Neuronal stem cell (in vitro differentiated cells): ENCODE results near the gene CCDC198.

Experiments used
- DNase-seq: peaks from one replicate; pipeline ENCODE4 v3.0.0-alpha.2; 2013; ENCODE audit warnings: low spot score
- H2AFZ ChIP-seq: one replicate; pipeline ENCODE4 v1.6.1; 2013; ENCODE audit warnings: mild to moderate bottlenecking, low read length, inconsistent platforms
- H2AK5ac ChIP-seq: 2 replicates; pipeline ENCODE4 v1.6.1; 2013; ENCODE audit warnings: low read depth, mild to moderate bottlenecking, inconsistent platforms, low read length, moderate library complexity, mixed read lengths
- H2BK120ac ChIP-seq: 2 replicates; pipeline ENCODE4 v1.6.1; 2013; ENCODE audit warnings: low read depth, mild to moderate bottlenecking, inconsistent platforms, low read length, moderate library complexity, mixed read lengths
- H2BK12ac ChIP-seq: one replicate; pipeline ENCODE4 v1.6.1; 2013; ENCODE audit warnings: low read length, inconsistent platforms
- H2BK15ac ChIP-seq: 2 replicates; pipeline ENCODE4 v1.6.1; 2013; ENCODE audit warnings: mild to moderate bottlenecking, low read length, inconsistent platforms, mixed read lengths
- H2BK5ac ChIP-seq: one replicate; pipeline ENCODE4 v1.6.1; 2013; ENCODE audit warnings: inconsistent platforms, mild to moderate bottlenecking, low read length, moderate library complexity
- H3K14ac ChIP-seq: one replicate; pipeline ENCODE4 v1.6.1; 2013; ENCODE audit warnings: low read length, inconsistent platforms
- H3K18ac ChIP-seq: 2 replicates; pipeline ENCODE4 v1.6.1; 2013; ENCODE audit warnings: low read length, inconsistent platforms
- H3K23ac ChIP-seq: 2 replicates; pipeline ENCODE4 v1.6.1; 2013; ENCODE audit warnings: low read depth, mild to moderate bottlenecking, mixed read lengths, low read length, inconsistent platforms; ENCODE audit not compliant: poor library complexity
- H3K27ac ChIP-seq: replicated peaks from 3 replicates; pipeline ENCODE4 v1.5.1; 2013; ENCODE audit warnings: low read length, inconsistent platforms
- H3K27me3 ChIP-seq, 3 experiments: 2 replicates each; pipeline ENCODE4 v1.6.1; 2013; ENCODE audit warnings: low read length in 3 of 3, mild to moderate bottlenecking in 2 of 3, inconsistent platforms in 1 of 3, low read depth in 1 of 3, mixed read lengths in 1 of 3, moderate library complexity in 1 of 3; ENCODE audit not compliant: control insufficient read depth in 3 of 3, insufficient read depth in 3 of 3
- H3K36me3 ChIP-seq, 2 donors: replicated peaks in 1 of 2; 2 replicates each; pipeline ENCODE4 v1.6.1; 2013; ENCODE audit warnings: low read length in 2 of 2; ENCODE audit not compliant: control insufficient read depth in 2 of 2, insufficient read depth in 2 of 2
- H3K4ac ChIP-seq: 2 replicates; pipeline ENCODE4 v1.6.1; 2013; ENCODE audit warnings: inconsistent platforms, mild to moderate bottlenecking, low read length, moderate library complexity
- H3K4me1 ChIP-seq, 2 donors: 1 replicate in 1 of 2; 2 replicates in 1 of 2; pipeline ENCODE4 v1.6.1; 2013; ENCODE audit warnings: low read length in 2 of 2, low read depth in 1 of 2; ENCODE audit not compliant: control insufficient read depth in 2 of 2, insufficient read depth in 1 of 2
- H3K4me2 ChIP-seq: one replicate; pipeline ENCODE4 v1.6.1; 2013; ENCODE audit warnings: mild to moderate bottlenecking, low read length, inconsistent platforms; ENCODE audit not compliant: insufficient read depth, poor library complexity, severe bottlenecking
- H3K4me3 ChIP-seq, 2 donors: 2 replicates each; pipeline ENCODE4 v1.5.1; 2013; ENCODE audit warnings: low read length in 2 of 2, mild to moderate bottlenecking in 2 of 2, inconsistent platforms in 1 of 2, moderate library complexity in 1 of 2
- H3K79me1 ChIP-seq: one replicate; pipeline ENCODE4 v1.6.1; 2013; ENCODE audit warnings: low read depth, mild to moderate bottlenecking, inconsistent platforms, low read length, moderate library complexity
- H3K9ac ChIP-seq: one replicate; pipeline ENCODE4 v1.6.1; 2013; ENCODE audit warnings: mild to moderate bottlenecking, low read depth, low read length, inconsistent platforms; ENCODE audit not compliant: poor library complexity
- H3K9me3 ChIP-seq, 2 donors: replicated peaks in 1 of 2; 2 replicates each; pipeline versions ENCODE3 to v1.6.1; 2013; ENCODE audit warnings: low read length in 2 of 2, mild to moderate bottlenecking in 2 of 2, inconsistent platforms in 1 of 2, low read depth in 1 of 2, mixed read lengths in 1 of 2, moderate library complexity in 1 of 2; ENCODE audit not compliant: control insufficient read depth in 2 of 2, insufficient read depth in 1 of 2
- H4K8ac ChIP-seq: one replicate; pipeline ENCODE4 v1.6.1; 2013; ENCODE audit warnings: low read depth, mild to moderate bottlenecking, inconsistent platforms, low read length, moderate library complexity
- H4K91ac ChIP-seq: one replicate; pipeline ENCODE4 v1.6.1; 2013; ENCODE audit warnings: low read length, low read depth, mild to moderate bottlenecking, inconsistent platforms; ENCODE audit not compliant: poor library complexity
- WGBS, 2 donors: extraction: QIAGEN DNeasy Blood & Tissue Kit; methylation state at CpG; one replicate each; pipeline ENCODE4 v1.1.7; 2013; ENCODE audit warnings: missing lambda C conversion rate in 2 of 2, mixed read lengths in 1 of 2; ENCODE audit not compliant: insufficient read length in 2 of 2, insufficient replicate concordance in 1 of 2; ENCODE audit errors: extremely low coverage in 2 of 2; 5-methylcytosine and 5-hydroxymethylcytosine counted together

The CCDC198 gene

DNA sequence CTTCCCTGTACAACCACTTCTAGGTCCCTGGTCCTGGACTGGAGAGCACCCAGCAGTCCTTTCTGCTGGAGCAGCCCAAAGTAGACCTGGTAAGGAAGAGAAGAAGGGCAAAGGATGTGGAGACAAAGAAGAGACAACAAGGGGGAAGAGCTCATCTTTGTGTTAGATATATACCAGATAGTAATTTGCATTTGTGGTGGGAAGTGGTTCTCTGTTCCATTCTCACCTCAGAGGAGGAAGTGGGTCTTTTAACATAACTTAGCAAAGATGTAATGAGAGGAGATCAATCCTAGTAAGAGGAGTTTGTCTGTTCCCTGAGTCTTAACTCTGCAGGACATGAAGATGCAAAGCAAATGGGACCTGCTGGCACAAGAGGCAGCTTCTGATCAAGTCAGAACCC lies 8.0 kb downstream of the CCDC198 start:
- H3K79me1 ChIP-seq = no peaks in the 10 kb centered on the region
- no peak overlapping the region for H3K23ac ChIP-seq
- no peak overlapping the region for H4K8ac ChIP-seq
- H2BK15ac ChIP-seq = no peak overlapping the region
- H3K27me3 ChIP-seq = peaks cover 0 to 2% (median 0%) of the 10 kb centered on the region in 3 experiments
- no peak overlapping the region for H3K4ac ChIP-seq
- no peak overlapping the region for H3K18ac ChIP-seq
- no peak overlapping the region for H3K27ac ChIP-seq
- no peak overlapping the region for H4K91ac ChIP-seq
- no peak overlapping the region for H2BK120ac ChIP-seq
- no peak for DNase-seq
- H3K9ac ChIP-seq = no peak overlapping the region
- peaks cover 0 to 1% of the 10 kb centered on the region in 2 donors for H3K4me1 ChIP-seq
- H2AFZ ChIP-seq = no peak overlapping the region
- H2AK5ac ChIP-seq = no peak overlapping the region
- H2BK5ac ChIP-seq = no peak overlapping the region
- H3K36me3 ChIP-seq = no peaks in the 10 kb centered on the region
- no peak overlapping the region for H3K4me3 ChIP-seq
- H3K4me2 ChIP-seq = no peak overlapping the region
- no peak overlapping the region for H3K14ac ChIP-seq
- H3K9me3 ChIP-seq = no peaks in the 10 kb centered on the region
- no peak overlapping the region for H2BK12ac ChIP-seq

DNA sequence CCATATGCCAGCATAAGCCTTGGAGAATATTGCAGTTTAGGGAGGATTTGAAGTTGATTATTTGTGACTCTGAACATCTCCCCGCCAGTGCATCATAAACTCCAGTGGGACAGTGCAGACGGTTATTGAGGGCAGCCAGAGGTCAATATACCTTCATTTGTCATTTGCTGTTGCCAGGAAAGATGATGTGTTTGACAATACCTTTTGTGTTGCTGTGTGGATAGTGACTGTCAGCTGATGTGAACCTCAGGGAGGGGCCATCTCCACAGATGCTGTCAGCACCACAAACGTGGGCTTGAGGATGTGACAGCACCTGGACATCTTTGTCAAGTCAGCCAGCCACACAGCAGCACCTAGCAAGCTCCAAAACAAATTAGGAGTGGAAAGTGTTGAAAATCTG lies 11.5 kb downstream of the CCDC198 start:
- Histone ChIP-seq H3K4me3 (no peak overlapping the region), H2BK12ac (no peak overlapping the region), H3K27me3 (peaks cover 0 to 2% (median 0%) of the 10 kb centered on the region in 3 experiments), H2BK15ac (no peak overlapping the region), H3K9me3 (no peaks in the 10 kb centered on the region), H3K4ac (no peak overlapping the region), H2BK5ac (no peak overlapping the region), H4K91ac (no peak overlapping the region), H3K23ac (no peak overlapping the region), H3K18ac (no peak overlapping the region), H2AK5ac (no peak overlapping the region), H4K8ac (no peak overlapping the region), H3K79me1 (no peaks in the 10 kb centered on the region), H3K9ac (peak overlapping the region; percentile 5), H2AFZ (no peak overlapping the region), H3K4me2 (no peak overlapping the region), H2BK120ac (no peak overlapping the region), H3K36me3 (no peaks in the 10 kb centered on the region), H3K4me1 (peaks cover 0 to 1% of the 10 kb centered on the region in 2 donors), H3K14ac (no peak overlapping the region), H3K27ac (no peak overlapping the region)
- WGBS, 2 donors = no CpG with 5 or more reads among the region's 3 CpGs
- DNase-seq = no peak

DNA sequence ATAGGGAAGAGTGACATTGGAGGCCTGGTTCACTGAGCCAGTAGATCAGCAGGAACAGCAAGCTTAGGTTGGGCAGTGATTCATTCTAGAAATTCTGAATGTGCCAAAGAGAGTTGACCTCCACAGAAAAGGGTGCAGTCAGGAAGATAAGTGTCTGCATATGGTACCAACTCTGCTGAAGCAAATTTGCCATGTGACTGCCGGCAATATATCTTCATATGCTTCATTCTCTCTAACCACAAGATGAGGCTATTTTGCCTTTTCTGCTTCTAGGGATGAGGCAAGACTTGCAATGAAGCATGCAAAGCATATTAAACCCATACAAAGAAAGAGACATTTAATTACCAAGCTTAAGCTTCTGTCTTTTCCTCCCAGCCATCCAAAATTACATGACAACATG lies 13.6 kb downstream of the CCDC198 start:
- Histone ChIP-seq H3K4me3 (no peak overlapping the region), H3K9me3 (no peaks in the 10 kb centered on the region), H3K14ac (no peak overlapping the region), H2BK120ac (no peak overlapping the region), H3K27ac (no peak overlapping the region), H3K36me3 (no peaks in the 10 kb centered on the region), H3K79me1 (no peaks in the 10 kb centered on the region), H2AFZ (no peak overlapping the region), H3K4me2 (no peak overlapping the region), H3K4me1 (peaks cover 0 to 1% of the 10 kb centered on the region in 2 donors), H3K4ac (no peak overlapping the region), H3K27me3 (peaks cover 0 to 2% (median 0%) of the 10 kb centered on the region in 3 experiments), H2AK5ac (no peak overlapping the region), H3K9ac (no peak overlapping the region), H2BK15ac (no peak overlapping the region), H4K91ac (no peak overlapping the region), H2BK12ac (no peak overlapping the region), H2BK5ac (no peak overlapping the region), H3K18ac (no peak overlapping the region), H4K8ac (no peak overlapping the region), H3K23ac (no peak overlapping the region)
- WGBS, 2 donors = no CpG with 5 or more reads among the region's 1 CpG
- no peak for DNase-seq

DNA sequence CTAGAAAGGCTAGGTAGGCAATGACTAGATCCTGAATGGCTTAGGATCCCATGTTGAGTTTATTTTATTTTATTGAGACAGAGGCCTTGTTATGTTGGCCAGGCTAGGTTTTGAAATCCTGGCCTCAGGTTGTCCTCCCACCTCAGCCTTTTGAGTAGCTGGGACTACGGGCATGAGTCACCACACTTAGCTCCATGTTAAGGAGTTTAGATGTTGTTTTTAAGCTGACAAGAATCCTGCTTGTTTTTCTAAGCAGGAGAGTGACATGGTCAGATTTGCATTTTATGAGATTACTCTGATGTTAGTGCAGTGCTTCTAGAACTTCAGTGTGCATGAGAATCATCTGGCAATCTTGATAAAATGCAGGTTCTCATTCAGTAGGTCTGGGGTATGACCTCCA lies 14.5 kb downstream of the CCDC198 start:
- WGBS, 2 donors = no CpG with 5 or more reads among the region's 1 CpG
- Histone ChIP-seq H2AK5ac (no peak overlapping the region), H3K4me1 (peaks cover 0 to 1% of the 10 kb centered on the region in 2 donors), H3K4me3 (no peak overlapping the region), H2AFZ (no peak overlapping the region), H2BK15ac (no peak overlapping the region), H3K79me1 (no peaks in the 10 kb centered on the region), H3K4me2 (no peak overlapping the region), H3K27ac (no peak overlapping the region), H2BK12ac (no peak overlapping the region), H3K14ac (no peak overlapping the region), H3K4ac (no peak overlapping the region), H3K23ac (no peak overlapping the region), H4K91ac (no peak overlapping the region), H2BK120ac (no peak overlapping the region), H2BK5ac (no peak overlapping the region), H3K9me3 (no peaks in the 10 kb centered on the region), H4K8ac (no peak overlapping the region), H3K27me3 (peaks cover 0 to 2% (median 0%) of the 10 kb centered on the region in 3 experiments), H3K9ac (no peak overlapping the region), H3K18ac (no peak overlapping the region), H3K36me3 (no peaks in the 10 kb centered on the region)
- no peak for DNase-seq
